Occipital lobe (tissue), 2 donors: ENCODE data around the gene OR10H4. TPM values are rescaled to one million over a fixed set of nuclear protein-coding genes. Genes with fewer than 3 reads are reported as not detected.
"Not testable (repeated sequence)": the region's sequence is repeated elsewhere in the genome, so short reads cannot be mapped to it uniquely, and the experiment has no call there.

Source experiments
- DNase-seq: peaks from one replicate; lab custom pipeline; 2025; lab: John Stamatoyannopoulos, UW
- total RNA-seq: library from RNA; depleted of rRNA; stranded (reverse); fragments of >200 nt; gene quantifications from one replicate; pipeline ENCODE4 v1.2.3, GENCODE V29; 2014

Gene OR10H4
- total RNA-seq, 1 donor from 2014 or later = not detected

DNA sequence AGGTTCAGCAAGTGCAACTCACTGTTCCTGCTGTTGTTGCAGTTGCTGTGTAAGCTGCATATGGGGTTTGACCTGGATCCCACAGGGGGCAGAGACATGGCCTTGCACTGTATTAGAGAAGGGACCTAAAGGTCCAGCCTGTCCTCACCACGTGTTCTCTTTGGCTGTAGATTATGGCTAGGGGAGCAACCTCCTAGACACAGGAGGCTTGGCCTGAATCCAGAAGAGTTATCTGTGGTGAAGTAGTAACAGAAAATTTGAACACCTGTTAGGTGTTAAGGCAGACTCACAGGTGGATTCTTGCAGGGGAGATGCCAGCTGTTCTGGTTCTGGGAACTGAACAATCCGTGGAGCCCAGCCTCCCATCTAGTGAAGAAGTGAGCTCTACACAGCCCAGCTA, 11.0 kb upstream of the OR10H4 start:
- no peak for DNase-seq

DNA sequence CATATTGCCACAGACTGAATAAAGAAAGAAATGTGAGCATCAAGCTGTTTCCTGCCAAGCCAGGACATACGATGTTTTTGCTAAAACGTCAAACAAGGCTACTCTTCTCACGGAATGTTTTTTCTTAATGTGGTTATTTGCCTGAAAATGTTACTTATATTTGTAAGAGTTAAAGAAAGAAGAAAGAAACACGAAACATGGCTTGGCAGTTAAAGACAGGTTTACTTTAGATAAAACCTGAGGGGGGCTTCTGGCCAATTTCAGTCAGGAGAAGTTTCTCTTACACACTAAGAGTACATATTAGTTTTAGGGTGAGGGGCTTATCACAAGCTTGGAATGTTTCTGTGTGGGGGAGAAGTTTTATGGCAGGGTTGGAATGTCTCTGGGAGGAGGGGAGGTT, 4.4 kb upstream of the OR10H4 start:
- DNase-seq = no peak

DNA sequence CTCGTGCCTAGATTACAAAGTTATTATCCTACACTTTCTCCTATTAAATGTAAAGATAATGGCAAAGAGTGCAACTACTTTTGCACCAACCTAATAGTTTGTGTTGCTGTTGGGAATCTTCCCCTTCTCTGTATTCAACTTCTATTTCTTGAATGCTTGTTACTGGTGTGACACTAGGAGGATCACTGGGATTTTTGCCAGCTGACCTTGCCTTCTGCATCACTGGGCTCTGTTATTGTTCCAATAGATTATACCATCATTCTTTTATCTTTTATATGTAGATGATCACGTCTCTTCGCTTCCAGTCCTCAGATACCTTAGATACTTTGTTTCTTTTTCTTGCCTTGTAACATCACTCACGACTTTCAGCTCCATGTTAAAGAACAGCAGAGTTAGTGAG, 3.5 kb upstream of the OR10H4 start:
- no peak for DNase-seq

DNA sequence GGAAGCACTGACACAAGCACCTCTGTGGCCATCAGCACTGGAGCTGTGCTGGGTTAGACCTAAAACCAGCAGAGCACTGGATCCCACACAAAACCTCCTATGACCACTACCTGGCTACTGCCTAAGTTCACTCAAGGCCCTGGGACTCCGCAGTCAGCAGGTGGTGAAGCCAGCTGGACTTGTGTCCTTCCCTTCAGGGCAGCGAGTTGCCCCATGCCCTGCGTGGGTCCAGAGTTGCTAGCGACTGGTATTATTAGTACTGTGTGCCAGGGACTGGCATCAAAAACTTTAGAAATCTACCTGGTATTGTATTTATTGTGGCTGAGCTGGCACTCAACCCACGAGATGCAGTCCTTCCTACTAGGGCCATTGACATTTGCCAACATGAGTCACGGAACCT, 6.0 kb downstream of the OR10H4 start:
- DNase-seq = no peak

DNA sequence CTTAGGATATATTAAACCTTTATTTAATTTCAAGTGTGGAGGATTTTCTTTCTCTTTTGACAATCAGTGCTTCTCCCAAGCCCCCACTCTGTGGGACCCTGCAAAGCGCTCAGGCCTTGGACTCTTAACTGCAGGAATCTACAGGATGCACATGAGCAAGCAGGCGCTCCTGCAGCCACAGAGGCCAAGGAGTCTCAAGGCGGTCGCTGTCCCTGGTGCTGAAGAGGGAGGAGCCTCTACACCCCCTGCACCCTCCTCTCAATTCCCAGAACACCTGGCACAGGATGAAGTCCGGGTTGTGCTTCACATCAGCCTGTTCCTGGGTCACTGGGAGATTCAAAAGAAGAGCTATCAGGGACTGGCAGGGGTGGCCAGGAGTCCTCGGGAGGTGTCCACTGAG, 13.5 kb downstream of the OR10H4 start:
- DNase-seq = no peak

DNA sequence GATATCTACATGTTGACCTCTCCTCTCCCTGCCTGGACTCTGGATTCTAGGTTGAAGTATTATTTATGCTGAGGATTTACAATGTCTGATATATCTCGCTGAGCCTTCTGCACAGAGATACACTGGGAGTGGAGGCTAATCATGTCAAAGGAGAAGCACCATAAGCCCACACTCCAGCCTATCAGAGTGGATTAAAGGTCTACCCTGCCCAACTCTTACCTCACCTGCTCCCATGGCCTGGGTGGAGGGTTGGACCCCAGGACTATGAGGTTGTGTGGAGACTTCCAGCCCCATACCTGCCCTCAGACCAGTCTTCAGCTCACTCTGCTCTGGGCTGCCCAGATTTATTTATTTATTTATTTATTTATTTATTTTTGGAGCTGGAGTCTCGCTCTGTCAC, 15.4 kb downstream of the OR10H4 start:
- no peak for DNase-seq

DNA sequence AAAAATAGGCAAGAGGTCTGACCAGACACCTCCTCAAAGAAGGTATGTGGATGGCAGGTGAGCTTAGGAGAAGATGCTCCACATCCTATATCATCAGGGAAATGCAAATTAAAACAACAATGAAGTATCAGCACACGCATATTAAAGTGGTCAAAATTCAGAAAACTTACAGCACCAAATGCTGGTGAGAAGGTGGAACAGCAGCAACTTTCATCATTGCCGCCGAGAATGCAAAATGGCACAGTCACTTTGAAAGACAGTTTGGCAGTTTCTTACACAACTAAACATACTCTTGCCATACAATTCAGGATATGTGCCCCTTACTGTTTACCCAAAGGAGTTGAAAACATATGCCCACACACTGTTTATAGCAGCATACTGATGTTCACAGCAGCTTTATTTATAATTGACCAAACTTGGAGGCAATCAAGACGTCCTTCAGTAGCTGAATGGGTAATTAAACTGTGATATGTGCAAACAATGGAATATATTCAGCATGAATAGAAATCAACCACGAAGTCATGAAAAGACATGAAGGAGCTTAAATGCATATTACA, 22.5 kb downstream of the OR10H4 start:
- DNase-seq = no peak

DNA sequence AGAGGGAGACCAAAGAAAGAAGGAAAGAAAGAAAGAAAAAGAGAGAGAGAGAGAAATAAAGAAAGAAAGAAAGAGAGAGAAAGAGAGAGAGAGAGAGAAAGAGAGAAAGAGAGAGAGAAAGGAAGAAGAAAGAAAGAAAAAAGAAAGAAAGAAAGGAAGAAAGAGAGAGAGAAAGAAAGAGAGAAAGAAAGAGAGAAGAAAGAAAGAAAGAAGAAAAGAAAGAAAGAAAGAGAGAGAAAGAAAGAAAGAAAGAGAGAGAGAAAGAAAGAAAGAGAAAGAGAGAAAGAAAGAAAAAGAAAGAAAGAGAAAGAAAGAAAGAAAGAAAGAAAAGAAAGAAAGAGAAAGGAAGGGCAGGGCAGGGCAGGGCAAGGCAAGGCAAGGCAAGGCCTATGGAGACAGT, 23.2 kb downstream of the OR10H4 start:
- not testable (repeated sequence) for DNase-seq

DNA sequence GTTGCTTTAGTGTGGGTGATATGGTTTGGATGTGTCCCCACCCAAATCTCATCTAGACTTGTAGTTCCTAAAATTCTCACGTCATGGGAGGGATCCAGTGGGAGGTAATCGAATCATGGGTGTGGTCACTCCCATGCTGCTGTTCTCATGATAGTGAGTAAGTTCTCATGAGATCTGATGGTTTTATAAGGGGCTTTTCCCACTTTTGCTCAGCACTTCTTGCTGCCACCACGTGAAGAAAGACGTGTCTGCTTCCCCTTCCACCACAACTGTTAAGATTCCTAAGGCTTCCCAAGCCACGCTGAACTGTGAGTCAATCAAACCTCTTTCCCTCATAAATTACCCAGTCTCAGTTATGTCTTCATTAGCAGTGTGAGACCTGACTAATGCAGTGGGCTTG, 26.0 kb downstream of the OR10H4 start:
- no peak for DNase-seq

DNA sequence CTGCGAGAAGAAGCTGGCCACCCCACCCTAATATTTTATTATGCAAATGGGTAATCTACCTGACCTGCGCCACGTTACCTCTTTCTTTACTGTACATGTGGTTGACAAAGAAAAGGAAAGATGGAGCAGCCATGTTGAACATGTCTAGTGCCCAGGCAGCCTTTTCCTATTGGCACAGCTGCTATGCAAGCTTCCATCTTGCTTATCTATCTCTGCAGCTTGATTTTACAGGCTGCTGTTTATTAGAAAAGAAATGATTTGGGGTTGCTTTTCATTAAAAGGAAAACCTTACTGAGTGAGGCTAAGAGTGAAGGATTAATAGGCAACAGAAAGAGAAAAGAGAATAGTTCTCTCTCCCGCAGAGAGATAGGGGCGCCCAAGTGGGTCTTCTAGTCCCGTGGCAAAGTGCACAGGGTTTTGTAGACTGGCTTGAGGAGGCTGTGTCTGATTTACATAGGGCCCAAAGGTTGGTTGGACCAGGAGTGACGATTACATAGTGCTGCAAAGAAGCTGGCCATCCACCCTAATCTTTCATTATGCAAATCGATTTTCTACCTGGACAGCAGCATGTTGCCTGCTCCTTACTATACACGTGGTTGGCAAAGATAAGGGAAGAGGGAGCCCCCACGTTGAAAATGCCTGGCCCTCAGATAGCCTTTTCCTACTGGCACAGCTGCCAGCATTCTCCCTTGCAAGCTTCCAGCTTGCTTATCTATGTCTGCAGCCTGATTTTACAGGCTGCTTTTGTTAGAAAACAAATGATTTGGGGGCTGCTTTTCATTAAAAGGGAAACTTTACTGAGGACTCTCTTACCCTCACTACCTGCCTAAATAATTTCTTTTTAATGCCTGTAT, 28.3 kb downstream of the OR10H4 start:
- no peak for DNase-seq

DNA sequence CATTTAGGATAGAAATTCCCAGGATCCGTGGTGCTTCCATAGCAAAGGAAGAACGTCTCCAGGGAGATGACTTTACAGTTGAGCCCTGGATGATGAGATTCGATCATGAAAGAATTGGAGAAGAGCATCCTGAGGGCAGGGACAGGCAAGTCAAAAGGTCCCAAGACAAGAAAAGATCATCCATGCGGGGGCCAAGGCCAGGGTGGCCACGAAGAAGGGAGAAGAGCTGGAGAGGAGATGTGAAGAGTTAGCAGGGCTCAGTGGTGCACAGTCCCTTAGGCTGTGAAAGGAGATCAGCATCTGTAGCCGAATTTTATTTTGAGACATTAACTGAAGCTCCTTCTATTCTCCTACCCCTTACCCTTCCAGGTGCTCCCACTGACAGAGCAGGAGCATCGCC, 28.9 kb downstream of the OR10H4 start:
- no peak for DNase-seq

DNA sequence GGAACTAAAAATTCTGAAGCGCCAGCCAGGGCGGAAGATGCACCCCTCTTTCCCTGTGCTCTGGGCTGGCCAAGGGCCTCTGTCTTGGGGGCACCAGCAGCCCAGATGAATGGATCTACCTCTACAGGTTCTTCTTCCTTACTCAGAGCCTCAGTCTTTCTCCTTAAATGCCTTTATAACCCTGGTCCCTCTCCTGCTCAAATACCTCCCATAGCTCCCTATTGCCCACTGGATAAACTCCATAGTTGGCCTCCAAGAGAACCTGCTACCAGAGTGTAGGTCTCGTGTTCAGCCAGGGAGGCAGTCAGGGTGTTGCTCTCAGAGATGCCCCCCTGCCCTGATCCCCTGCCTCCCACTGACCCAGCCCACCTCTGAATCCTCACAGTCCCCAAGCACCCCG, 30.5 kb downstream of the OR10H4 start:
- DNase-seq = no peak

DNA sequence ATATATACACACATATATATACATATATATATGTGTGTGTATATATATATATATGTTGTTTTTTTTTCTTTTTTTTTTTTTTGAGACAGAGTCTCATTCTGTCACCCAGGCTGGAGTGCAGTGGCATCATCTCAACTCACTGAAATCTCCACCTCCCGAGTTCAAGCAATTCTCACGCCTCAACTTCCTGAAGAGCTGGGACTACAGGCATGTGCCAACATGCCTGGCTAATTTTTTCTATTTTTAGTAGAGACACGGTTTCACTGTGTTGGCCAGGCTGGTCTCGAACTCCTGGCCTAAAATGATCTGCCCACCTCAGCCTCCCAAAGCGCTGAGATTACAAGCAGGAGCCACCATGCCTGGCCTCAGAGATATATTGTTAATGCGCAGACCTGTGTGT, 37.0 kb downstream of the OR10H4 start:
- DNase-seq = not testable (repeated sequence)

DNA sequence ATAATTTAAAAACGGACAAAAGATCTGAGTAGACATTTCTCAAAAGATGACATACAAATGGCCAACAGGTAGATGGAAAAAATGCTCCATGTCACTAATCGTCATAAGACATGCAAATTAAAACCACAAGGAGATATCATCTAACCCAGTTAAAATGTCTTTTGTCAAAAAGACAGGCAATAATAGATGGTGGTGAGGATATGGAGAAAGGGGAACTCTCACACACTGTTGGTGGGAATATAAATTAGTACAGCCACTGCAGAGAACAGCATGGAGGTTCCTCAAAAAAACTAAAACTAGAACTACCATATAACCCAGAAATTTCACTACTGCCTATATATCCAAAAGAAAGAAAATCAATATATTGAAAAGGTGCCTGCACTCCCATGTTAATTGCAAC, 37.9 kb downstream of the OR10H4 start:
- DNase-seq = no peak

DNA sequence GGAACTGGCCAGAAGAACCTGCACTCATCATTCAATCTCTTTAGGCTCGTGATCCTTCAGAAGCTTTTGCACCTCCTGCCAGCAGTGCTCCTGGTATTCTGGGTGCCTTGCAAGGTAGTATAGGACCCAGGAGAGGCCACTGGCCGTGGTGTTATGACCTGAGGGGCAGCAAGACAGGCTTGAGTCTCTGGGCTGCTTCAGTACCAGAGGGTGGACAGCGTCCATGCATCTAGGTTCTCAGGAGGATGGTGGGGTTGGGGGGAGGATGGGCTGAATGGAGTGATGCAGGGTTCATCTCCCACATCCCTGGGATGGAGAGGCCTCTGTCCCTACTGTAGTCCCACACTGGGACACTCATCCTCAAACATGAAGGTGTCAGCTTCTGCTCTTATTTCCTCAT, 41.1 kb downstream of the OR10H4 start:
- DNase-seq = no peak

DNA sequence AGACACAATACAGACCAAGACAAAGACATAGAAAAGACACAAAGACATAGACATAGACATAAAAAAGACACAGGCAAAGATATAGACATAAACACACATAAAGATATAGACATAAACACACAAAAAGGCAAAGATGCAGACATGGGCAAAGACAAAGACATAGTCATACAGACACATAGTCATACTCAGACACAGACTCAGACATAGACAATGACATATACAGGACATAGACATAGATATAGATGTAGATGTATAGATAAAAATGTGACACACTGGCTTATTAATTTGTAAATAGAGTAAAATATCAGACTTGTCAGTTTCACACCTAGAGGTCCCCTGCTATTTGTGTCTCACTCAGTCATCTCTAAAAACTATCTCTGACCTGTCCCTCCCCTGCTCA, 42.8 kb downstream of the OR10H4 start:
- no peak for DNase-seq

DNA sequence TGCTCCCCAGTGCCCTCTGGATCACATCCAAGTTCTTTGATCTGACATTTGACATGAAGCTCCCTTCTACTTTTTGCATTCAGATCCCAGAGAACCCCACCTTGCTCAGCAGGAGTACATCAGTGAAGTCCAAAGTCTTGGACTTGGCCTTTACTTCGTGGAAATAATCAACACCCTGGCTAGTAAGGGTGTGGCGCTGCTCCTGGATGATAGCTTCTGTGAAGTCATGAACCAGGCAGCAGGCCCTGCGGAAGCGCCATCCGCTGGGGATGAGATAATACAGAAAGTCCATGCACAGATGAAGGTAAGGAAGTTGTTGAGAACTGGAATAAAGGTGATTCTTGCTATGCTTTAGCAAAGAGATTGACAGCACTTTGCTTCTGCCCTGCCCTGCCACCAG, 43.2 kb downstream of the OR10H4 start:
- no peak for DNase-seq

DNA sequence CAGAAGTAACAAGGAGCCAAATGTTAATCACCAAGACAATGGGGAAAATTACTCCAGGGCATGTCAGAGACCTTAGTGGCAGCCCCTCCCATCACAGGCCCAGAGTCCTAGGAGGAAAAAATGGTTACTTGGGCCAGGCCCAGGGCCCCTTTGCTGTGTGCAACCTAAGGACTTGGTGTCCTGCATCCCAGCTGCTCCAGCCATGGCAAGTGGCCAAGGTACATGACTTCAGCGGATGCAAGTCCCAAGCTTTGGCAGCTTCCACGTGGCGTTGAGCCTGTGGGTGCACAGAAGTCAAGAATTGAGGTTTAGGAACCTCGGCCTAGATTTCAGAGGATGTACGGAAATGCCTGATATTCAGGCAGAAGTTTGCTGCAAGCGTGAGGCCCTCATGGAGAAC, 46.7 kb downstream of the OR10H4 start:
- no peak for DNase-seq

DNA sequence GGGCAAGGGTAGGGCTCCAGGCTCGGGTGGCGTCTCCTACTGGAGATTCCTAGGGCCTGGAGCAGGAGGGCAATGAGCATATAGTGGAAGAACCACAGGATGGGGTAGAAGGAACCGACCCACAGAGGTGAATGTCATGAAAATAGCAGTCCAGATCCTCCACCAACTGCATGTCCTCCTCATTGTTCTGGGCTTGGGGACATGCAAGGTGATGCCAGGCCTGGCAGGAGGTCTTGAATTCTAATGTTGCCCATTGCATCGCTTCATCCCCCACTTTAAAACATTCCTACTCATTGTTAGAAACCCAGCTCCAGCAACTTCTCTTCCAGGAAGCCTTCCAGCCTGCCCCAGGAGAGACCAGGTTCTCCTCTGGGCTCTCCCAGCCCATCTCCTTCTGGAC, 49.4 kb downstream of the OR10H4 start:
- DNase-seq = no peak
